Esophagus (tissue), 2 donors: ENCODE measurements around the gene PI4K2B. TPM values are rescaled to one million over a fixed set of nuclear protein-coding genes. Genes with fewer than 3 reads are reported as not detected.
"Not testable (repeated sequence)": the region's sequence is repeated elsewhere in the genome, so short reads cannot be mapped to it uniquely, and the experiment has no call there.

Source experiments
- H3K27ac ChIP-seq, 2 donors: one replicate each; pipeline ENCODE4 v1.5.1; 2013; ENCODE audit warnings: low read depth in 2 of 2, mild to moderate bottlenecking in 2 of 2, inconsistent platforms in 1 of 2, low read length in 1 of 2, moderate library complexity in 1 of 2
- H3K27me3 ChIP-seq, 2 donors: one replicate each; pipeline ENCODE4 v1.6.1; 2013; ENCODE audit warnings: low read length in 2 of 2, control low read depth in 1 of 2, mild to moderate bottlenecking in 1 of 2; ENCODE audit not compliant: insufficient read depth in 2 of 2, control insufficient read depth in 1 of 2
- H3K36me3 ChIP-seq, 2 donors: one replicate each; pipeline ENCODE4 v1.6.1; 2013; ENCODE audit warnings: low read length in 1 of 2; ENCODE audit not compliant: control insufficient read depth in 2 of 2, insufficient read depth in 2 of 2
- H3K4me1 ChIP-seq, 2 donors: one replicate each; pipeline ENCODE4 v1.6.1; 2013; ENCODE audit warnings: low read length in 1 of 2; ENCODE audit not compliant: control insufficient read depth in 2 of 2, insufficient read depth in 2 of 2
- H3K4me3 ChIP-seq, 2 donors: one replicate each; pipeline ENCODE4 v1.5.1; 2013; ENCODE audit warnings: low read length in 2 of 2, mild to moderate bottlenecking in 2 of 2, low read depth in 1 of 2, moderate library complexity in 1 of 2
- H3K9me3 ChIP-seq, 2 donors: one replicate each; pipeline ENCODE4 v1.6.1; 2013; ENCODE audit warnings: mild to moderate bottlenecking in 2 of 2, low read depth in 1 of 2, low read length in 1 of 2, moderate library complexity in 1 of 2; ENCODE audit not compliant: control insufficient read depth in 2 of 2, insufficient read depth in 1 of 2
- WGBS, 2 donors: extraction: QIAGEN DNeasy Blood & Tissue Kit; methylation state at CpG; one replicate each; pipeline ENCODE4 v1.1.7; 2013; 5-methylcytosine and 5-hydroxymethylcytosine counted together
- polyA plus RNA-seq, 2 donors: library from polyadenylated mRNA; stranded (reverse); fragments of 200-250 nt; gene quantifications; one replicate each; pipeline ENCODE4 v1.2.3, GENCODE V29; 2013
- donor health status: healthy with polysubstance abuse.
- donor health status: Bipolar disorder and iron deficiency.

Gene PI4K2B
- polyA plus RNA-seq, 2 donors: 7.3 to 11.6 TPM

GRCh38 chr4:25253071-25253445 is 19.2 kb downstream of the PI4K2B start:
- 12 to 13% methylated on average over 2 of the region's 2 CpGs for WGBS, 2 donors
- Histone ChIP-seq H3K4me1 (no peaks in the 10 kb centered on the region), H3K27ac (no peak overlapping the region), H3K27me3 (no peaks in the 10 kb centered on the region), H3K4me3 (no peak overlapping the region), H3K9me3 (no peaks in the 10 kb centered on the region), H3K36me3 (peaks cover 0 to 6% of the 10 kb centered on the region in 2 donors)

DNA sequence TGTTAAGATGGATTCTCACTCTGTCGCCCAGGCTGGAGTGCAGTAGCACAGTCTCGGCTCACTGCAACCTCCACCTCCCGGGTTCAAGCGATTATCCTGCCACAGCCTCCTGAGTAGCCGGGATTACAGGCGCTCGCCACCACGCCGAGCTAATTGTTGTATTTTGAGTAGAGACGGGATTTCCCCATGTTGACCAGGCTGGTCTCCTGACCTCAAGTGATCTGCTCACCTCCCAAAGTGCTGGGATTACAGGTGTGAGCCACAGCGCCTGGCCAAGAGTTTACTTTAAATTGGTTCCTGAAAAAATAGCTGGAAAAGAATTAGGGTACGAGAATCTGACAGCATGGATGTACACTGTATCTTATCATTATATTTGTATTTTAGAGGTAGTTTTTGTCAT is 20.0 kb downstream of the PI4K2B start:
- 89 to 96% methylated on average over 12 of the region's 12 CpGs for WGBS, 2 donors
- not testable (repeated sequence) for H3K4me3 ChIP-seq, H3K4me1 ChIP-seq, H3K9me3 ChIP-seq, H3K27me3 ChIP-seq, H3K27ac ChIP-seq, H3K36me3 ChIP-seq

- Histone ChIP-seq H3K27ac (no peak overlapping the region), H3K27me3 (no peaks in the 10 kb centered on the region), H3K4me1 (no peaks in the 10 kb centered on the region), H3K36me3 (peaks cover 0 to 6% of the 10 kb centered on the region in 2 donors), H3K4me3 (no peak overlapping the region), H3K9me3 (no peaks in the 10 kb centered on the region)
- WGBS, 2 donors: 94 to 99% methylated on average over 2 of the region's 2 CpGs
These were observed 25.2 kb downstream of the PI4K2B start for GRCh38 chr4:25258980-25259578.

DNA sequence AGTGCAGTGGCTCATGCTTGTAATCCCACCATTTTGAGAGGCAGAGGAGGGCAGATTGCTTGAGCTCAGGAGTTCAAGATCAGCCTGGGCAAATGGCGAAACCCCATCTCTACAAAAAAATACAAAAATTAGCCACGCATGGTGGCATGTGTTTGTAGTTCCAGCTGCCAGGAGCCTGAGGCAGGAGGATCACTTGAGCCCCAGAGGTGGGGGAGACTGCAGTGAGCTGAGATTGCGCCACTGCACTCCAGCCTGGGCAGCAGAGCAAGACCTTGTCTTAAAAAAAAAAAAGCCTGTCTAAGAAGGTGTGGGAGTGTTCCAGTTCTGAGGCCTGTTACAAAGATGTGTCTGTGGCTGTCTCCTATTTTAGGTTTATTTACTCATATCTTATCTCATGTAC is 38.0 kb downstream of the PI4K2B start:
- Histone ChIP-seq H3K36me3 (peaks cover 0 to 4% of the 10 kb centered on the region in 2 donors), H3K27me3 (no peaks in the 10 kb centered on the region), H3K4me3 (no peak overlapping the region), H3K27ac (no peak overlapping the region), H3K9me3 (no peaks in the 10 kb centered on the region), H3K4me1 (no peaks in the 10 kb centered on the region)
- WGBS, 2 donors: 95 to 96% methylated on average over 3 of the region's 3 CpGs

- Histone ChIP-seq H3K36me3 (peaks cover 0 to 4% of the 10 kb centered on the region in 2 donors), H3K9me3 (no peaks in the 10 kb centered on the region), H3K4me3 (no peak overlapping the region), H3K27ac (no peak overlapping the region), H3K27me3 (no peaks in the 10 kb centered on the region), H3K4me1 (no peaks in the 10 kb centered on the region)
- WGBS, 2 donors: 83% methylated on average over 4 of the region's 4 CpGs
These were observed 46.4 kb downstream of the PI4K2B start for GRCh38 chr4:25280210-25280609.

DNA sequence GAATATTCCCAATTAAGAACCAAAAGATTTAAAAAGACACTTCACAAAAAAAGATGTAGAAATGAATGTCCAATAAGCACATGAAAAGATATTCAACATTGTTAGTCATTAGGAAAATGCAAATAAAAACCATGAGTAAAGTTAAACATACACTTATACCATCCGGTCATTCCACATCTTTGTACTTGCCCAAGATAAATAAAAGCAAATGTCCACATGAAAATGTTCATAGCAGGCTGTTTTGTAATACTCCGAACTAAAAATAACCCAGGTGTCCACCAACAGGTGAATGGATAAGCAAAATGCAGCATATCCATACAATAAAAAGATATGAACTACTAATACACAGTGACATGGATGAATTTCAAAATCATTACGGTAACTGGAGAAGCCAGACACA is 50.1 kb downstream of the PI4K2B start:
- Histone ChIP-seq H3K4me3 (no peak overlapping the region), H3K4me1 (no peaks in the 10 kb centered on the region), H3K27me3 (no peaks in the 10 kb centered on the region), H3K36me3 (peaks cover 0 to 4% of the 10 kb centered on the region in 2 donors), H3K9me3 (no peaks in the 10 kb centered on the region), H3K27ac (no peak overlapping the region)
- WGBS, 2 donors: 58 to 68% methylated on average over 3 of the region's 3 CpGs

DNA sequence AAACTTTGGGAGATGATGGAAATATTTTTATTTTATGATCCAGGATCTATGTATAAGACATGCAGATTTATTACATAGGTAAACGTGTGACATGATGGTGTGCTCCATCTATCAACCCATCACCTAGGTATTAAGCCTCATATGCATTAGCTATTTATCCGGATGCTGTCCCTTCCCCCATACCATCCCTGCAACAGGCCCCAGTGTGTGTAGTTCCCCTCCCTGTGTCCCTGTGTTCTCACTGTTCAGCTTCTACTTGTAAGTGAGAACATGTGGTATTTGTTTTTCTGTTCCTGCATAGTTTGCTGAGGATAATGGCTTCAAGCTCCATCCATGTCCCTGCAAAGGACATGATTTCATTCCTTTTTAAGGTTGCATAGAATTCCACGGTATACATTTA is 50.6 kb downstream of the PI4K2B start:
- H3K27ac ChIP-seq: no peak overlapping the region

GRCh38 chr4:25290490-25291067 is 56.7 kb downstream of the PI4K2B start:
- 85 to 86% methylated on average over 11 of the region's 11 CpGs for WGBS, 2 donors
- Histone ChIP-seq H3K4me3 (no peak overlapping the region), H3K27ac (no peak overlapping the region), H3K4me1 (no peaks in the 10 kb centered on the region), H3K27me3 (no peaks in the 10 kb centered on the region), H3K9me3 (no peaks in the 10 kb centered on the region), H3K36me3 (no peaks in the 10 kb centered on the region)

More for the DNA sequence above, 50.6 kb downstream of the PI4K2B start:
- peaks cover 0 to 4% of the 10 kb centered on the region in 2 donors for H3K36me3 ChIP-seq
- H3K27me3 ChIP-seq: no peaks in the 10 kb centered on the region
- no peak overlapping the region for H3K4me3 ChIP-seq
- H3K9me3 ChIP-seq: no peaks in the 10 kb centered on the region
- WGBS, 2 donors: 70 to 77% methylated on average over 3 of the region's 3 CpGs
- H3K4me1 ChIP-seq: no peaks in the 10 kb centered on the region

DNA sequence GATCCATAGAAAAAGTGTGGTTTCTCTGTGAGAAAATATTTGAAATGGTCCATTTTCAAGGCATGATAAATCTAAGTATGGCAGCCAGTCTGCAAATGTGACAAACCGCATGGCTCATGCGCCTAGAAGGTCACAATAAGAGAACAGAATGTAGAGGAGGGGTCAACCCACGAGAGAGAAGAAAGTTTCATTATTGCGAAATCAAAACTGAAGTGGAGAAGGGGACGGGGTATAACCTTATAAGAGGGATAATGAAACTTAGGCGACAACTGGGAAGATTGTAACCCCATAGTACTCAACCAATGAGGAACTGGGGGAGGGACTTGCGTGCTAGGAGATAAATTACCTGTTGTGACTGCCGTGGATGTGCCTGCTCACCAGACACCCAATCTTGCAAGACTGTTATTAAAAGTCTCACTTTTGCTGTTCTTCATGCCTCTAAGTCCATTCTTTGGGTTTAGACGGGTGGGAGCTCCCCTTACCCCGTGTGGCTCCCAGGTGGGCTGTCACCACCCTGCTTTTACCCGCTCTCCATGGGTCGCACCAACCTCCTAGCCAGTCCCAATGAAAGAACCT is 57.4 kb downstream of the PI4K2B start:
- Histone ChIP-seq H3K27ac (no peak overlapping the region), H3K9me3 (no peaks in the 10 kb centered on the region), H3K36me3 (no peaks in the 10 kb centered on the region), H3K27me3 (no peaks in the 10 kb centered on the region), H3K4me3 (no peak overlapping the region), H3K4me1 (no peaks in the 10 kb centered on the region)
- 81 to 84% methylated on average over 12 of the region's 12 CpGs for WGBS, 2 donors
